Measurements from ENCODE around the gene WDR86. TPM values are rescaled to one million over a fixed set of nuclear protein-coding genes. Genes with fewer than 3 reads are reported as not detected.

The WDR86 gene
- total RNA-seq, 1 experiment from 2014 or later: 24.4 TPM

DNA sequence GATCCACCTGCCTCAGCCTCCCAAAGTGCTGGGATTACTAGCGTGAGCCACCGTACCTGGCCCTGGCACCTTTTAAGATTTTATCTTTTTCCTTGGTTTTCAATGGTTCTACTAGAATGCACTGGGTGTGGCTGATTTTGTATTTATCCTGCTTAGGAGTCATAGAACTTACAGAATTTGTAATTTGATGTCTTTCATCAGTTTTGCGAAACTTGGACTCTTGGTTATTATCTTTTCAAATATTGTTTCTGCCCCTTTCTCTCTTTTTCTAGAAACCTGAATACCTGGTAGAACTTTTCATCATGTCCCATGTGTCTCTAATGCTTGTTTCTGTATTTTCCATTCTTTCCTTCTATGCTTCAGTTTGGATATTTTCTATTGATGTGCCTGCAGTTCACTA is 71.0 kb downstream of the WDR86 start:
- DNase-seq (ENCODE audit: low spot score) (no peak), ATAC-seq (no peak)
- H3K9me3 Mint-ChIP-seq: 0 out of 2 replicates have a peak, but pooled peaks cover 3% of the 10 kb centered on the region
- ChIA-PET POLR2A (no interaction called here), CTCF (no interaction called here)
- peaks cover 3% of the 10 kb centered on the region; the same call in 1 of the 2 replicates for H3K4me1 Mint-ChIP-seq
- H3K27me3 Mint-ChIP-seq (ENCODE audit: low read depth): peaks cover 14% of the 10 kb centered on the region
- no peak overlapping the region for H3K27ac Mint-ChIP-seq
- H3K4me3 Mint-ChIP-seq: no peak overlapping the region
- TF ChIP-seq, protein P1, sequence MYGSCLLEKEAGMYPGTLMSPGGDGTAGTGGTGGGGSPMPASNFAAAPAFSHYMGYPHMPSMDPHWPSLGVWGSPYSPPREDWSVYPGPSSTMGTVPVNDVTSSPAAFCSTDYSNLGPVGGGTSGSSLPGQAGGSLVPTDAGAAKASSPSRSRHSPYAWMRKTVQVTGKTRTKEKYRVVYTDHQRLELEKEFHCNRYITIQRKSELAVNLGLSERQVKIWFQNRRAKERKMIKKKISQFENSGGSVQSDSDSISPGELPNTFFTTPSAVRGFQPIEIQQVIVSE (CRISPR knock-in tag; IDR thresholded peaks at IDR 0.05; ENCODE audit: borderline replicate concordance): no peak
- TF ChIP-seq, protein P2, sequence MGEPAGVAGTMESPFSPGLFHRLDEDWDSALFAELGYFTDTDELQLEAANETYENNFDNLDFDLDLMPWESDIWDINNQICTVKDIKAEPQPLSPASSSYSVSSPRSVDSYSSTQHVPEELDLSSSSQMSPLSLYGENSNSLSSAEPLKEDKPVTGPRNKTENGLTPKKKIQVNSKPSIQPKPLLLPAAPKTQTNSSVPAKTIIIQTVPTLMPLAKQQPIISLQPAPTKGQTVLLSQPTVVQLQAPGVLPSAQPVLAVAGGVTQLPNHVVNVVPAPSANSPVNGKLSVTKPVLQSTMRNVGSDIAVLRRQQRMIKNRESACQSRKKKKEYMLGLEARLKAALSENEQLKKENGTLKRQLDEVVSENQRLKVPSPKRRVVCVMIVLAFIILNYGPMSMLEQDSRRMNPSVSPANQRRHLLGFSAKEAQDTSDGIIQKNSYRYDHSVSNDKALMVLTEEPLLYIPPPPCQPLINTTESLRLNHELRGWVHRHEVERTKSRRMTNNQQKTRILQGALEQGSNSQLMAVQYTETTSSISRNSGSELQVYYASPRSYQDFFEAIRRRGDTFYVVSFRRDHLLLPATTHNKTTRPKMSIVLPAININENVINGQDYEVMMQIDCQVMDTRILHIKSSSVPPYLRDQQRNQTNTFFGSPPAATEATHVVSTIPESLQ (CRISPR knock-in tag; IDR thresholded peaks at IDR 0.05): no peak
- no peak for TF ChIP-seq ESRRA (CRISPR knock-in tag; IDR thresholded peaks at IDR 0.05; ENCODE audit: borderline replicate concordance)
- no peak for TF ChIP-seq ZNF121 (CRISPR knock-in tag; IDR thresholded peaks at IDR 0.05)
- TF ChIP-seq, protein P3, sequence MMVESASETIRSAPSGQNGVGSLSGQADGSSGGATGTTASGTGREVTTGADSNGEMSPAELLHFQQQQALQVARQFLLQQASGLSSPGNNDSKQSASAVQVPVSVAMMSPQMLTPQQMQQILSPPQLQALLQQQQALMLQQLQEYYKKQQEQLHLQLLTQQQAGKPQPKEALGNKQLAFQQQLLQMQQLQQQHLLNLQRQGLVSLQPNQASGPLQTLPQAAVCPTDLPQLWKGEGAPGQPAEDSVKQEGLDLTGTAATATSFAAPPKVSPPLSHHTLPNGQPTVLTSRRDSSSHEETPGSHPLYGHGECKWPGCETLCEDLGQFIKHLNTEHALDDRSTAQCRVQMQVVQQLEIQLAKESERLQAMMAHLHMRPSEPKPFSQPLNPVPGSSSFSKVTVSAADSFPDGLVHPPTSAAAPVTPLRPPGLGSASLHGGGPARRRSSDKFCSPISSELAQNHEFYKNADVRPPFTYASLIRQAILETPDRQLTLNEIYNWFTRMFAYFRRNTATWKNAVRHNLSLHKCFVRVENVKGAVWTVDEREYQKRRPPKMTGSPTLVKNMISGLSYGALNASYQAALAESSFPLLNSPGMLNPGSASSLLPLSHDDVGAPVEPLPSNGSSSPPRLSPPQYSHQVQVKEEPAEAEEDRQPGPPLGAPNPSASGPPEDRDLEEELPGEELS (CRISPR knock-in tag; IDR thresholded peaks at IDR 0.05): no peak
- TF ChIP-seq ZNF423 (CRISPR knock-in tag; IDR thresholded peaks at IDR 0.05): no peak
- TF ChIP-seq NFYB (CRISPR knock-in tag; conservative IDR thresholded peaks at IDR 0.05; ENCODE audit: low read depth): no peak
- TF ChIP-seq, protein P4, sequence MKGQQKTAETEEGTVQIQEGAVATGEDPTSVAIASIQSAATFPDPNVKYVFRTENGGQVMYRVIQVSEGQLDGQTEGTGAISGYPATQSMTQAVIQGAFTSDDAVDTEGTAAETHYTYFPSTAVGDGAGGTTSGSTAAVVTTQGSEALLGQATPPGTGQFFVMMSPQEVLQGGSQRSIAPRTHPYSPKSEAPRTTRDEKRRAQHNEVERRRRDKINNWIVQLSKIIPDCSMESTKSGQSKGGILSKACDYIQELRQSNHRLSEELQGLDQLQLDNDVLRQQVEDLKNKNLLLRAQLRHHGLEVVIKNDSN (CRISPR knock-in tag; IDR thresholded peaks at IDR 0.05): no peak
- TF ChIP-seq, protein P5, sequence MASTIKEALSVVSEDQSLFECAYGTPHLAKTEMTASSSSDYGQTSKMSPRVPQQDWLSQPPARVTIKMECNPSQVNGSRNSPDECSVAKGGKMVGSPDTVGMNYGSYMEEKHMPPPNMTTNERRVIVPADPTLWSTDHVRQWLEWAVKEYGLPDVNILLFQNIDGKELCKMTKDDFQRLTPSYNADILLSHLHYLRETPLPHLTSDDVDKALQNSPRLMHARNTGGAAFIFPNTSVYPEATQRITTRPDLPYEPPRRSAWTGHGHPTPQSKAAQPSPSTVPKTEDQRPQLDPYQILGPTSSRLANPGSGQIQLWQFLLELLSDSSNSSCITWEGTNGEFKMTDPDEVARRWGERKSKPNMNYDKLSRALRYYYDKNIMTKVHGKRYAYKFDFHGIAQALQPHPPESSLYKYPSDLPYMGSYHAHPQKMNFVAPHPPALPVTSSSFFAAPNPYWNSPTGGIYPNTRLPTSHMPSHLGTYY (CRISPR knock-in tag; IDR thresholded peaks at IDR 0.05): no peak
- TF ChIP-seq ATF1 (CRISPR knock-in tag; IDR thresholded peaks at IDR 0.05): no peak
- TF ChIP-seq SOX15 (CRISPR knock-in tag; IDR thresholded peaks at IDR 0.05): no peak
- TF ChIP-seq ZNF232 (CRISPR knock-in tag; IDR thresholded peaks at IDR 0.05): no peak
- TF ChIP-seq, protein P6, sequence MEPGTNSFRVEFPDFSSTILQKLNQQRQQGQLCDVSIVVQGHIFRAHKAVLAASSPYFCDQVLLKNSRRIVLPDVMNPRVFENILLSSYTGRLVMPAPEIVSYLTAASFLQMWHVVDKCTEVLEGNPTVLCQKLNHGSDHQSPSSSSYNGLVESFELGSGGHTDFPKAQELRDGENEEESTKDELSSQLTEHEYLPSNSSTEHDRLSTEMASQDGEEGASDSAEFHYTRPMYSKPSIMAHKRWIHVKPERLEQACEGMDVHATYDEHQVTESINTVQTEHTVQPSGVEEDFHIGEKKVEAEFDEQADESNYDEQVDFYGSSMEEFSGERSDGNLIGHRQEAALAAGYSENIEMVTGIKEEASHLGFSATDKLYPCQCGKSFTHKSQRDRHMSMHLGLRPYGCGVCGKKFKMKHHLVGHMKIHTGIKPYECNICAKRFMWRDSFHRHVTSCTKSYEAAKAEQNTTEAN (CRISPR knock-in tag; IDR thresholded peaks at IDR 0.05): no peak
- TF ChIP-seq SMAD4 (CRISPR knock-in tag; IDR thresholded peaks at IDR 0.05): no peak
- TF ChIP-seq, protein P7, sequence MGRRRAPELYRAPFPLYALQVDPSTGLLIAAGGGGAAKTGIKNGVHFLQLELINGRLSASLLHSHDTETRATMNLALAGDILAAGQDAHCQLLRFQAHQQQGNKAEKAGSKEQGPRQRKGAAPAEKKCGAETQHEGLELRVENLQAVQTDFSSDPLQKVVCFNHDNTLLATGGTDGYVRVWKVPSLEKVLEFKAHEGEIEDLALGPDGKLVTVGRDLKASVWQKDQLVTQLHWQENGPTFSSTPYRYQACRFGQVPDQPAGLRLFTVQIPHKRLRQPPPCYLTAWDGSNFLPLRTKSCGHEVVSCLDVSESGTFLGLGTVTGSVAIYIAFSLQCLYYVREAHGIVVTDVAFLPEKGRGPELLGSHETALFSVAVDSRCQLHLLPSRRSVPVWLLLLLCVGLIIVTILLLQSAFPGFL (CRISPR knock-in tag; IDR thresholded peaks at IDR 0.05; ENCODE audit: borderline replicate concordance): no peak
- no peak for TF ChIP-seq FOXK1 (CRISPR knock-in tag; IDR thresholded peaks at IDR 0.05)
- TF ChIP-seq, protein P8, sequence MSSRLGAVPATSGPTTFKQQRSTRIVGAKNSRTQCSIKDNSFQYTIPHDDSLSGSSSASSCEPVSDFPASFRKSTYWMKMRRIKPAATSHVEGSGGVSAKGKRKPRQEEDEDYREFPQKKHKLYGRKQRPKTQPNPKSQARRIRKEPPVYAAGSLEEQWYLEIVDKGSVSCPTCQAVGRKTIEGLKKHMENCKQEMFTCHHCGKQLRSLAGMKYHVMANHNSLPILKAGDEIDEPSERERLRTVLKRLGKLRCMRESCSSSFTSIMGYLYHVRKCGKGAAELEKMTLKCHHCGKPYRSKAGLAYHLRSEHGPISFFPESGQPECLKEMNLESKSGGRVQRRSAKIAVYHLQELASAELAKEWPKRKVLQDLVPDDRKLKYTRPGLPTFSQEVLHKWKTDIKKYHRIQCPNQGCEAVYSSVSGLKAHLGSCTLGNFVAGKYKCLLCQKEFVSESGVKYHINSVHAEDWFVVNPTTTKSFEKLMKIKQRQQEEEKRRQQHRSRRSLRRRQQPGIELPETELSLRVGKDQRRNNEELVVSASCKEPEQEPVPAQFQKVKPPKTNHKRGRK (CRISPR knock-in tag; IDR thresholded peaks at IDR 0.05; ENCODE audit: borderline replicate concordance): no peak
- TF ChIP-seq, protein P9, sequence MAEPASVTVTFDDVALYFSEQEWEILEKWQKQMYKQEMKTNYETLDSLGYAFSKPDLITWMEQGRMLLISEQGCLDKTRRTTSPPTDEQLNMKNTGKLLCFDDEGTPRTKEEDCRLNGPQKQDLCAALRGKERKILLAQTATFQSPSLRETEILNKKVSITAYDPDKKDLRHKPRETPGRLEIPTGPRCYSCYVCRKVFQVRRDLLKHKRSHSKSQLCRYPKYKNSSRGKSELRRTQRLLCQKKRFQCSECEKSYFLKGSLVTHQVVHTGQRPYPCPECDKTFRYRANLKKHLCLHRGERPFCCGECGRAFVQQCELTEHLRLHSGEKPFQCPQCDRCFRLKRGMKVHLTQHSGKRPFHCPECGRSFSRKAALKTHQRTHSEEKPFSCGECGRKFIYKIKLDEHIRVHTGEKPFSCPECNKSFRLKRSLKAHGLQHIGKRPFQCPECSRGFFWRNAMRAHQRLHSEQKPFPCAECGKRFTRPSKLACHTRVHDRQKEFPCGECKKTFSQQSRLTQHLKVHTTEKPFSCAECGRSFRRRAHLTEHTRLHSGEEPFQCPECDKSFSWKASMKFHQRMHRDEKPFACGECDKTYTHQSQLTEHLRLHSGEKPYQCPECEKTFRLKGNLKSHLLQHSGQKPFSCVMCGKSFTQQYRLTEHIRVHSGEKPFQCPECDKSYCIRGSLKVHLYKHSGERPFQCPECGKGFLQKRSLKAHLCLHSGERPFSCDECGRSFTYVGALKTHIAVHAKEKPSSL (CRISPR knock-in tag; conservative IDR thresholded peaks at IDR 0.05): no peak
- TF ChIP-seq, protein P10, sequence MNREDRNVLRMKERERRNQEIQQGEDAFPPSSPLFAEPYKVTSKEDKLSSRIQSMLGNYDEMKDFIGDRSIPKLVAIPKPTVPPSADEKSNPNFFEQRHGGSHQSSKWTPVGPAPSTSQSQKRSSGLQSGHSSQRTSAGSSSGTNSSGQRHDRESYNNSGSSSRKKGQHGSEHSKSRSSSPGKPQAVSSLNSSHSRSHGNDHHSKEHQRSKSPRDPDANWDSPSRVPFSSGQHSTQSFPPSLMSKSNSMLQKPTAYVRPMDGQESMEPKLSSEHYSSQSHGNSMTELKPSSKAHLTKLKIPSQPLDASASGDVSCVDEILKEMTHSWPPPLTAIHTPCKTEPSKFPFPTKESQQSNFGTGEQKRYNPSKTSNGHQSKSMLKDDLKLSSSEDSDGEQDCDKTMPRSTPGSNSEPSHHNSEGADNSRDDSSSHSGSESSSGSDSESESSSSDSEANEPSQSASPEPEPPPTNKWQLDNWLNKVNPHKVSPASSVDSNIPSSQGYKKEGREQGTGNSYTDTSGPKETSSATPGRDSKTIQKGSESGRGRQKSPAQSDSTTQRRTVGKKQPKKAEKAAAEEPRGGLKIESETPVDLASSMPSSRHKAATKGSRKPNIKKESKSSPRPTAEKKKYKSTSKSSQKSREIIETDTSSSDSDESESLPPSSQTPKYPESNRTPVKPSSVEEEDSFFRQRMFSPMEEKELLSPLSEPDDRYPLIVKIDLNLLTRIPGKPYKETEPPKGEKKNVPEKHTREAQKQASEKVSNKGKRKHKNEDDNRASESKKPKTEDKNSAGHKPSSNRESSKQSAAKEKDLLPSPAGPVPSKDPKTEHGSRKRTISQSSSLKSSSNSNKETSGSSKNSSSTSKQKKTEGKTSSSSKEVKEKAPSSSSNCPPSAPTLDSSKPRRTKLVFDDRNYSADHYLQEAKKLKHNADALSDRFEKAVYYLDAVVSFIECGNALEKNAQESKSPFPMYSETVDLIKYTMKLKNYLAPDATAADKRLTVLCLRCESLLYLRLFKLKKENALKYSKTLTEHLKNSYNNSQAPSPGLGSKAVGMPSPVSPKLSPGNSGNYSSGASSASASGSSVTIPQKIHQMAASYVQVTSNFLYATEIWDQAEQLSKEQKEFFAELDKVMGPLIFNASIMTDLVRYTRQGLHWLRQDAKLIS (CRISPR knock-in tag; IDR thresholded peaks at IDR 0.05; ENCODE audit: borderline replicate concordance): no peak
- H3K36me3 Mint-ChIP-seq: no peaks in the 10 kb centered on the region
